HCT116 (cell line): Measurements from ENCODE around the gene CELF2. TPM values are rescaled to one million over a fixed set of nuclear protein-coding genes. Genes with fewer than 3 reads are reported as not detected.
A peak's percentile ranks its signal among the peaks of the same experiment; 100 is the strongest.

Source experiments
- ATAC-seq: fragments of 200-7000 bp; cut with Tn5 transposase; 2 replicates; pipeline ENCODE4 v1.9.1; 2020; ENCODE audit warnings: mild to moderate bottlenecking, moderate library complexity
- BruUV-seq: library from RNA; stranded (reverse); fragments of 400-500 nt; replicated peaks from 2 replicates; lab custom pipeline; 2021; lab: Mats Ljungman, UMichigan
- CTCF ChIA-PET: fragments of 300-600 bp; sonication (Branson Sonifier 250); formaldehyde crosslinking; loops from one replicate; lab custom pipeline; 2021; ENCODE audit warnings: antibody characterized with exemption; lab: Charles Lee
- POLR2A ChIA-PET: fragments of 300-600, 350-600 bp; sonication (Branson Sonifier 250); formaldehyde crosslinking; loops from one replicate; lab custom pipeline; 2021; ENCODE audit warnings: antibody characterized with exemption; lab: Charles Lee
- RAD21 ChIA-PET, 2 experiments: fragments of 300-600 bp; sonication (Branson Sonifier 250); formaldehyde crosslinking; loops; one replicate each; lab custom pipeline; 2023; ENCODE audit warnings: low total read pairs in 2 of 2; ENCODE audit not compliant: uncharacterized antibody in 2 of 2, unreplicated experiment in 2 of 2, low non-redundant PET in 1 of 2; lab: Charles Lee
- DNase-seq: peaks from one replicate; pipeline ENCODE4 v3.0.0-alpha.2; 2010; ENCODE audit warnings: low read depth, low spot score
- H2AFZ ChIP-seq: fragments of 200-600 bp; shearing (Covaris generic), sonication (generic); 2 replicates; pipeline ENCODE4 v1.6.1; 2017; ENCODE audit warnings: low read depth, mixed run types, mixed read lengths, antibody characterized with exemption, low read length; ENCODE audit not compliant: poor library complexity, severe bottlenecking
- H3K27ac ChIP-seq: 2 replicates; pipeline ENCODE4 v1.5.1; 2012; ENCODE audit warnings: low read depth, low read length
- H3K27me3 ChIP-seq: fragments of 200-600 bp; sonication (generic); 2 replicates; pipeline ENCODE4 v1.6.1; 2016; ENCODE audit warnings: mixed run types, low read length, mixed read lengths; ENCODE audit not compliant: insufficient read depth
- H3K36me3 ChIP-seq, 2 experiments: fragments of 200-500 bp in 1 of 2; fragments of 200-600 bp in 1 of 2; sonication (Bioruptor generic) in 1 of 2; sonication (generic) in 1 of 2; 2 replicates each; pipeline versions ENCODE4 v1.5.1 to v1.6.1; 2014 to 2016; ENCODE audit warnings: low read length in 2 of 2, inconsistent platforms in 1 of 2, mixed read lengths in 1 of 2, mixed run types in 1 of 2; ENCODE audit not compliant: insufficient read depth in 2 of 2, control insufficient read depth in 1 of 2
- H3K4me1 ChIP-seq, 2 experiments: fragments of 200-600 bp in 1 of 2; sonication (generic) in 1 of 2; 2 replicates each; pipeline versions ENCODE4 v1.5.1 to v1.6.1; 2012 to 2017; ENCODE audit warnings: low read length in 2 of 2, inconsistent platforms in 1 of 2, mild to moderate bottlenecking in 1 of 2, mixed read lengths in 1 of 2, mixed run types in 1 of 2, moderate library complexity in 1 of 2; ENCODE audit not compliant: insufficient read depth in 2 of 2, control insufficient read depth in 1 of 2
- H3K4me2 ChIP-seq: fragments of 200-600 bp; sonication (generic); 2 replicates; pipeline ENCODE4 v1.6.1; 2017; ENCODE audit warnings: mixed run types, low read length, mixed read lengths
- H3K4me3 ChIP-seq, 2 experiments: fragments of 200-600 bp in 1 of 2; sonication (generic) in 1 of 2; replicated peaks in 1 of 2; 2 replicates each; pipeline ENCODE4 v1.5.1; 2011 to 2016; ENCODE audit warnings: low read length in 2 of 2, control low read depth in 1 of 2, low read depth in 1 of 2, mild to moderate bottlenecking in 1 of 2, mixed read lengths in 1 of 2, mixed run types in 1 of 2
- H3K79me2 ChIP-seq: fragments of 200-600 bp; sonication (generic); 2 replicates; pipeline ENCODE4 v1.6.1; 2017; ENCODE audit warnings: mild to moderate bottlenecking, mixed run types, low read length, moderate library complexity, mixed read lengths; ENCODE audit not compliant: insufficient read depth
- H3K9ac ChIP-seq: fragments of 200-600 bp; sonication (generic); 2 replicates; pipeline ENCODE4 v1.6.1; 2016; ENCODE audit warnings: low read length, mixed read lengths
- H3K9me2 ChIP-seq: fragments of 200-600 bp; sonication (generic), shearing (Covaris generic); 2 replicates; pipeline ENCODE4 v1.6.1; 2017; ENCODE audit warnings: mixed run types, mild to moderate bottlenecking, moderate library complexity; ENCODE audit not compliant: insufficient read depth
- H3K9me3 ChIP-seq, 2 experiments: fragments of 200-500 bp in 1 of 2; fragments of 200-600 bp in 1 of 2; sonication (Bioruptor generic) in 1 of 2; sonication (generic) in 1 of 2; 2 replicates each; pipeline ENCODE4 v1.6.1; 2014 to 2017; ENCODE audit warnings: low read length in 2 of 2, mixed read lengths in 2 of 2, inconsistent platforms in 1 of 2, low read depth in 1 of 2, mild to moderate bottlenecking in 1 of 2, mixed run types in 1 of 2, moderate library complexity in 1 of 2; ENCODE audit not compliant: control insufficient read depth in 1 of 2, insufficient read depth in 1 of 2
- H4K20me1 ChIP-seq: fragments of 200-600 bp; sonication (generic), shearing (Covaris generic); 2 replicates; pipeline ENCODE4 v1.6.1; 2017; ENCODE audit warnings: mixed run types, mild to moderate bottlenecking, moderate library complexity; ENCODE audit not compliant: insufficient read depth
- CEBPB ChIP-seq: IDR thresholded peaks from 2 replicates; pipeline ENCODE4 v1.6.1; 2012; ENCODE audit warnings: low read depth
- EGR1 ChIP-seq: IDR thresholded peaks from 2 replicates; pipeline ENCODE4 v1.6.1; 2012; ENCODE audit warnings: low read depth
- ELF1 ChIP-seq: IDR thresholded peaks from 2 replicates; pipeline ENCODE4 v1.6.1; 2012; ENCODE audit warnings: low read depth, borderline replicate concordance
- POLR2A ChIP-seq: IDR thresholded peaks from 2 replicates; pipeline ENCODE4 v1.7.0; 2011; ENCODE audit warnings: borderline replicate concordance; ENCODE audit not compliant: insufficient read depth, insufficient read length; ENCODE audit errors: extremely low read depth
- RAD21 ChIP-seq: IDR thresholded peaks from 2 replicates; pipeline ENCODE4 v1.6.1; 2012; ENCODE audit warnings: low read depth, mild to moderate bottlenecking
- SIN3A ChIP-seq: IDR thresholded peaks from 2 replicates; pipeline ENCODE4 v1.6.1; 2012; ENCODE audit warnings: low read depth
- TCF7L2 ChIP-seq: IDR thresholded peaks from 2 replicates; pipeline ENCODE4 v1.7.0; 2011; ENCODE audit warnings: borderline replicate concordance, inconsistent platforms; ENCODE audit not compliant: insufficient read depth, insufficient read length; ENCODE audit errors: extremely low read depth
- ZNF274 ChIP-seq: fragments of 200-500 bp; sonication (Bioruptor generic); IDR thresholded peaks from 2 replicates; pipeline ENCODE4 v1.6.1; 2014; ENCODE audit warnings: mild to moderate bottlenecking, low read depth, low read length, inconsistent platforms
- intact Hi-C: fragments of 100-400 bp; cut with micrococcal nuclease; formaldehyde crosslinking; loops from 2 replicates; pipeline ENCODE4 v1.10.0; 2022
- total RNA-seq: library from RNA; stranded (reverse); gene quantifications from one replicate; pipeline ENCODE4 v1.2.1, GENCODE V29; 2021; ENCODE audit not compliant: unreplicated experiment
- TF ChIP-seq, protein P1 (sequence below): IDR thresholded peaks from 2 replicates; pipeline ENCODE4 v1.6.1; 2012; ENCODE audit warnings: low read depth
- TF ChIP-seq, protein P2 (sequence below): IDR thresholded peaks from 2 replicates; pipeline ENCODE4 v1.6.1; 2011; ENCODE audit warnings: mild to moderate bottlenecking, low read length, moderate library complexity; ENCODE audit not compliant: insufficient replicate concordance; ENCODE audit errors: extremely low read depth

CELF2 gene
- total RNA-seq, 1 experiment from 2014 or later: 0.66 TPM

- ChIA-PET CTCF (no interaction called here), POLR2A (no interaction called here), RAD21 (no interaction called here)
- peaks cover 0 to 13% of the 10 kb centered on the region in 2 experiments; a peak in 1 of 4 replicates for H3K9me3 ChIP-seq
- intact Hi-C loops: no loop called here
- no peaks in the 10 kb centered on the region for H3K27me3 ChIP-seq
- no peak for ATAC-seq
- H3K27ac ChIP-seq: no peak overlapping the region
- DNase-seq: no peak
- H3K4me1 ChIP-seq: no peaks in the 10 kb centered on the region
- H3K79me2 ChIP-seq: no peaks in the 10 kb centered on the region
- H4K20me1 ChIP-seq: no peaks in the 10 kb centered on the region
- no peaks in the 10 kb centered on the region for H3K9me2 ChIP-seq
- TF ChIP-seq TCF7L2 (peak; percentile 20), ZNF274 (no peak)
- no peak overlapping the region for H3K4me3 ChIP-seq
- no peak overlapping the region for H3K9ac ChIP-seq
- H3K36me3 ChIP-seq: no peaks in the 10 kb centered on the region
- H2AFZ ChIP-seq: no peak overlapping the region
- no peak overlapping the region for H3K4me2 ChIP-seq
- BruUV-seq: no TSS peak
These were observed 2.8 kb upstream of the CELF2 start for GRCh38 chr10:11014671-11015445.

DNA sequence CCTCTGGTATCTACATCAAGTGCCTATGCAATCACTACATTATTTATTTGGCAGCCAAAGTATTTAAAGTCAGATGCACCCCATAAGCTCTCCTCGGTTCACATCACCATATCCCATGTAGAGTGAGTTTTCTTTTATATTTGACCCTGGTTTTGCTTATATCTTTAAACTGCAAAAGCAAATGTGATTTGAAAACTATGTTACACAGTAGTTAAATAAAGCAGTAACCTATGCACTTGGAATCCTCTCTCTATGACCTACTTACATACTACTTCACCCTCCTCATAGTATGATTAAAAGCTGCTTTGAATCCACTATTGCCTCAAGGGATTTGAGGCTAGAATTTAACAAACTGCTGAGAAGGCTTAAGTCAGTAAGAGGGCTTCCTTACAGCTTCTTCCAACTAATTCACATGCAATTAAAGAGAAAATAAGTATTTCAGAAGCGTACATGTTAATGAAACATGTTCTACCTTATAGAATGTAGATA, 2.2 kb upstream of the CELF2 start:
- Histone ChIP-seq H3K9ac (no peak overlapping the region), H3K9me3 (peaks cover 0 to 13% of the 10 kb centered on the region in 2 experiments; a peak in 1 of 4 replicates), H3K4me2 (no peak overlapping the region), H3K27ac (no peak overlapping the region), H3K27me3 (no peaks in the 10 kb centered on the region), H3K36me3 (no peaks in the 10 kb centered on the region), H3K4me3 (no peak overlapping the region), H2AFZ (no peak overlapping the region), H3K4me1 (no peaks in the 10 kb centered on the region), H3K9me2 (no peaks in the 10 kb centered on the region), H4K20me1 (no peaks in the 10 kb centered on the region), H3K79me2 (no peaks in the 10 kb centered on the region)
- no TSS peak for BruUV-seq
- no peak for ATAC-seq
- intact Hi-C loops: no loop called here
- ChIA-PET CTCF (no interaction called here), POLR2A (no interaction called here), RAD21 (no interaction called here)
- TF ChIP-seq, protein P1, sequence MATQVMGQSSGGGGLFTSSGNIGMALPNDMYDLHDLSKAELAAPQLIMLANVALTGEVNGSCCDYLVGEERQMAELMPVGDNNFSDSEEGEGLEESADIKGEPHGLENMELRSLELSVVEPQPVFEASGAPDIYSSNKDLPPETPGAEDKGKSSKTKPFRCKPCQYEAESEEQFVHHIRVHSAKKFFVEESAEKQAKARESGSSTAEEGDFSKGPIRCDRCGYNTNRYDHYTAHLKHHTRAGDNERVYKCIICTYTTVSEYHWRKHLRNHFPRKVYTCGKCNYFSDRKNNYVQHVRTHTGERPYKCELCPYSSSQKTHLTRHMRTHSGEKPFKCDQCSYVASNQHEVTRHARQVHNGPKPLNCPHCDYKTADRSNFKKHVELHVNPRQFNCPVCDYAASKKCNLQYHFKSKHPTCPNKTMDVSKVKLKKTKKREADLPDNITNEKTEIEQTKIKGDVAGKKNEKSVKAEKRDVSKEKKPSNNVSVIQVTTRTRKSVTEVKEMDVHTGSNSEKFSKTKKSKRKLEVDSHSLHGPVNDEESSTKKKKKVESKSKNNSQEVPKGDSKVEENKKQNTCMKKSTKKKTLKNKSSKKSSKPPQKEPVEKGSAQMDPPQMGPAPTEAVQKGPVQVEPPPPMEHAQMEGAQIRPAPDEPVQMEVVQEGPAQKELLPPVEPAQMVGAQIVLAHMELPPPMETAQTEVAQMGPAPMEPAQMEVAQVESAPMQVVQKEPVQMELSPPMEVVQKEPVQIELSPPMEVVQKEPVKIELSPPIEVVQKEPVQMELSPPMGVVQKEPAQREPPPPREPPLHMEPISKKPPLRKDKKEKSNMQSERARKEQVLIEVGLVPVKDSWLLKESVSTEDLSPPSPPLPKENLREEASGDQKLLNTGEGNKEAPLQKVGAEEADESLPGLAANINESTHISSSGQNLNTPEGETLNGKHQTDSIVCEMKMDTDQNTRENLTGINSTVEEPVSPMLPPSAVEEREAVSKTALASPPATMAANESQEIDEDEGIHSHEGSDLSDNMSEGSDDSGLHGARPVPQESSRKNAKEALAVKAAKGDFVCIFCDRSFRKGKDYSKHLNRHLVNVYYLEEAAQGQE: no peak
- TF ChIP-seq ELF1 (no peak), EGR1 (no peak), TCF7L2 (no peak), POLR2A (no peak), RAD21 (no peak), CEBPB (no peak), SIN3A (no peak)
- TF ChIP-seq, protein P2, sequence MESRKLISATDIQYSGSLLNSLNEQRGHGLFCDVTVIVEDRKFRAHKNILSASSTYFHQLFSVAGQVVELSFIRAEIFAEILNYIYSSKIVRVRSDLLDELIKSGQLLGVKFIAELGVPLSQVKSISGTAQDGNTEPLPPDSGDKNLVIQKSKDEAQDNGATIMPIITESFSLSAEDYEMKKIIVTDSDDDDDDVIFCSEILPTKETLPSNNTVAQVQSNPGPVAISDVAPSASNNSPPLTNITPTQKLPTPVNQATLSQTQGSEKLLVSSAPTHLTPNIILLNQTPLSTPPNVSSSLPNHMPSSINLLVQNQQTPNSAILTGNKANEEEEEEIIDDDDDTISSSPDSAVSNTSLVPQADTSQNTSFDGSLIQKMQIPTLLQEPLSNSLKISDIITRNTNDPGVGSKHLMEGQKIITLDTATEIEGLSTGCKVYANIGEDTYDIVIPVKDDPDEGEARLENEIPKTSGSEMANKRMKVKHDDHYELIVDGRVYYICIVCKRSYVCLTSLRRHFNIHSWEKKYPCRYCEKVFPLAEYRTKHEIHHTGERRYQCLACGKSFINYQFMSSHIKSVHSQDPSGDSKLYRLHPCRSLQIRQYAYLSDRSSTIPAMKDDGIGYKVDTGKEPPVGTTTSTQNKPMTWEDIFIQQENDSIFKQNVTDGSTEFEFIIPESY: no peak
- DNase-seq: no peak
